WI38 (cell line): ENCODE results near the gene LMAN2.
A peak's percentile ranks its signal among the peaks of the same experiment; 100 is the strongest.

Source experiments
- H3K4me3 ChIP-seq: 2 replicates; pipeline ENCODE4 v1.5.1; 2011; ENCODE audit warnings: low read depth, mild to moderate bottlenecking, control low read depth, low read length
- TF ChIP-seq, protein P1 (sequence below): IDR thresholded peaks from 2 replicates; pipeline ENCODE4 v1.5.1; 2012; ENCODE audit warnings: low read depth, mild to moderate bottlenecking, control low read depth, low read length

The LMAN2 gene

DNA sequence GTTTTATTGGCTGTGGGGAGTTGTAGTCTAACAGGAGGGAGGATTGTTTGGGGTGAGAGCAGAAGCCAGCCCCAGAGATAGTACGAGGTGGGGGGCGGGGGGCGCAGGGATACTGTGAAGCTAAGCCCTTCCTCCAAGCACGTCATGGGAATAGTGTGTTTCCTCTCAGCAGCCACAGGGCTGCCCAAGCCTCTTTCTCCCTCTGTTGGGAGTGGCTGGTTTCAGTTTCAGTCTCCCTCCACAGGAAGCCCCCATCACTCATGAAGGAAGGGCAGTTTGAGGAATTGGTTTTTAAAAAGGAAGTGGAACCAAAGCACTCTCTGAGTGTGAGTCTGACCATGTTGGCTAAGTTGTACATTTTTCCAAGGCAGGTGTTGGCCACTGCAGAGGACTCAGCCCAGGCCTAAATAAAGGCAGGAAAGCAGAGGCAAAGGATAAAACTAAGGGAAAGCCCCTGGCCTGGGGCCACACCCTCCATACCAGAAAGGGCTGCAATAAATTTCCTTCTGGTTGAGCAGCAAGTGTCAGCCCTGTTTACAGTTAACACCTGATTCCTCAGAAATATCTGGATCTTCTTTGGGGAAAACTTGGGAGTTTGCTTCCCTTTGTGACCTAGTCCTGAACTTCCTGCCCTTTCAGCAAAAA is 51.1 kb downstream of the LMAN2 start:
- no peak overlapping the region for H3K4me3 ChIP-seq
- TF ChIP-seq, protein P1, sequence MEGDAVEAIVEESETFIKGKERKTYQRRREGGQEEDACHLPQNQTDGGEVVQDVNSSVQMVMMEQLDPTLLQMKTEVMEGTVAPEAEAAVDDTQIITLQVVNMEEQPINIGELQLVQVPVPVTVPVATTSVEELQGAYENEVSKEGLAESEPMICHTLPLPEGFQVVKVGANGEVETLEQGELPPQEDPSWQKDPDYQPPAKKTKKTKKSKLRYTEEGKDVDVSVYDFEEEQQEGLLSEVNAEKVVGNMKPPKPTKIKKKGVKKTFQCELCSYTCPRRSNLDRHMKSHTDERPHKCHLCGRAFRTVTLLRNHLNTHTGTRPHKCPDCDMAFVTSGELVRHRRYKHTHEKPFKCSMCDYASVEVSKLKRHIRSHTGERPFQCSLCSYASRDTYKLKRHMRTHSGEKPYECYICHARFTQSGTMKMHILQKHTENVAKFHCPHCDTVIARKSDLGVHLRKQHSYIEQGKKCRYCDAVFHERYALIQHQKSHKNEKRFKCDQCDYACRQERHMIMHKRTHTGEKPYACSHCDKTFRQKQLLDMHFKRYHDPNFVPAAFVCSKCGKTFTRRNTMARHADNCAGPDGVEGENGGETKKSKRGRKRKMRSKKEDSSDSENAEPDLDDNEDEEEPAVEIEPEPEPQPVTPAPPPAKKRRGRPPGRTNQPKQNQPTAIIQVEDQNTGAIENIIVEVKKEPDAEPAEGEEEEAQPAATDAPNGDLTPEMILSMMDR: peak; percentile 25; the same call in 1 of the 2 replicates

DNA sequence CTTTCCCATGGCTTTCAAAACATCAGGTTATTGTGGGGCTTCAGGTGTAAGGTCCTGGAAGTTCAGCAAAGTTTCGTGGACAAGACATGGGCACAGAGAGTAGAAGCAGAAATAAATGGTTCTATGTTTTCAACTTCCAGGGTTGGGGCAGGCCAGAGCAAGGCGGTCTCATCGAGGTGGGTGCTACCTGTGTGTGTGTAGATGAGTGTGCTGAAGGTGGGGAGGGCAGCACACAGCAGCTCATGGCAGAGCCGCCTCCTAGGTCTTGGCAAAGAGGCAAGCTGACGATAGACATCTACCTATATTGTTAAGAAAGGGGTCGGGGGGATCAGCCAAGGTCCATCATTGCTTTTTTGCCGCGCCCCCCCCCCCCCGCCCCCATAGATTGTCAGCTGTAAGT is 51.8 kb downstream of the LMAN2 start:
- TF ChIP-seq, protein P1: no peak

DNA sequence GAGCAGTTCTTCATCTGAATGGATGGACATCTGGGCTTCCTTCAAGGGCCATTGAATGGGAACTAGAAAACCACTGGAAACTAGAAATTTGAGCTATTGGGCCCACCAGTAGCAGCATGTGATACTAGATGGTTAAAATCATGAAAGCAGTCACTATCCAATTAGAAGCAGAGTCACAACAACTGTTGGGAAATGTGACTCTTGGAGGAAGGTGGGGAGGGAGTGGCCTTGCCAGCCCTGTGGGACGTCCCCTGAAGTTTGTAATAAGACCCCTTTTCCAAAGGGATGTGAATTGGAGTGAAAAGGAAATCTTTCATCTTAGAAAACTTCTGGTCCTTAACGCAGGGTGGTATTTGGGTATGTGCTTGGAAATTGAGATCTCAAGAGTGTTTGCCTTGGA is 53.5 kb downstream of the LMAN2 start:
- H3K4me3 ChIP-seq: no peak overlapping the region
- TF ChIP-seq, protein P1: no peak

More for the DNA sequence above, 51.8 kb downstream of the LMAN2 start:
- H3K4me3 ChIP-seq: no peak overlapping the region

DNA sequence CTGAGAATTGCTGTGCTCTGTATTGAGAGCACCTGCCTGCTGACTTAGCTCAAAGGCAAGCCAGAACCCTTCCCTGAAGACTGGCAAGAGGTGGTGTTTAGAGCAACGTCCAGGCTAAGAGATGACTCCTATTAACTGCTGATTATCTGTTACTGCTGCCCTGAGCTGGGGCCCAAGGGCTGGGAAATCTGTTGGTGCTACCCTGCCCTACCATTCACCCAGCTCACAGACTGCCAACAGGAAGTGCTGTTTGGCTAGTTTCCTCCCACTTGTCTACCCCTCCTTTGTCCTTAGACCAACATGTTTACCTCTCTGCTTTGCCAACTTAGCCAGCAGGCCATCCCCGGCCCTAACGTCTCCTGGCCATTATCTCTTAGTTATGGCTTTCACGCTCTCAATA is 54.9 kb downstream of the LMAN2 start:
- TF ChIP-seq, protein P1: no peak
- H3K4me3 ChIP-seq: no peak overlapping the region

DNA sequence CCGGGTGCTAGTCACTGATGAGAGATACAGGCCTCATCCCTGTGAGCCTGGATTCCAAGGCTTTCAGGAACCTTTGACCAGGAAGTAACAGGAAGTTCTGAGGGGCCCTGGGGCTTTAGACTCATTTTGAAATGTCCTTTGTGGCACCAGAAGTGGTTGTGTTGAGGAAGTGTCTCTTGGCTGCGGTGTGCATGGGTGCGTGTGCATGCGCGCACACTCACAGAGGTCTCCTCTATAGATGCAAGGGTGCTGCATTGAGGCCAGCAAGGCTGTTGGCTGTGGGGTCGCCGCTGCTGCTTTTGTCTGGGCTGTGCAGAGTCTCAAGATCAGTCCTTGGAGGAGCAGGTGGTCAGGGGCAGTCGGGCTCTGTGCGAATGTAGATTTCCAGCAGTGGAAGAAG is 55.5 kb downstream of the LMAN2 start:
- TF ChIP-seq, protein P1: no peak
- no peak overlapping the region for H3K4me3 ChIP-seq

DNA sequence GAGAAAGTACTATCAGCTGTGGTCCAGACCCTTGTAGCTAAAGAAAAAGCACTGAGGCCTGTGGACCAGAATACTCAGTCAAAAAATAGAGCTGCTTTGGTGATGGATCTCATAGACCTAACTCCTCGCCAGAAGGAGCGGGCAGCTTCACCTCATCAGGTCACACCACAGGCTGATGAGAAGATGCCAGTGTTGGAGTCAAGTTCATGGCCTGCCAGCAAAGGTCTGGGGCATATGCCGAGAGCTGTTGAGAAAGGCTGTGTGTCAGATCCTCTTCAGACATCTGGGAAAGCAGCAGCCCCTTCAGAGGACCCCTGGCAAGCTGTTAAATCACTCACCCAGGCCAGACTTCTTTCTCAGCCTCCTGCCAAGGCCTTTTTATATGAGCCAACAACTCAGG is 56.8 kb downstream of the LMAN2 start:
- TF ChIP-seq, protein P1: no peak
- H3K4me3 ChIP-seq: no peak overlapping the region

DNA sequence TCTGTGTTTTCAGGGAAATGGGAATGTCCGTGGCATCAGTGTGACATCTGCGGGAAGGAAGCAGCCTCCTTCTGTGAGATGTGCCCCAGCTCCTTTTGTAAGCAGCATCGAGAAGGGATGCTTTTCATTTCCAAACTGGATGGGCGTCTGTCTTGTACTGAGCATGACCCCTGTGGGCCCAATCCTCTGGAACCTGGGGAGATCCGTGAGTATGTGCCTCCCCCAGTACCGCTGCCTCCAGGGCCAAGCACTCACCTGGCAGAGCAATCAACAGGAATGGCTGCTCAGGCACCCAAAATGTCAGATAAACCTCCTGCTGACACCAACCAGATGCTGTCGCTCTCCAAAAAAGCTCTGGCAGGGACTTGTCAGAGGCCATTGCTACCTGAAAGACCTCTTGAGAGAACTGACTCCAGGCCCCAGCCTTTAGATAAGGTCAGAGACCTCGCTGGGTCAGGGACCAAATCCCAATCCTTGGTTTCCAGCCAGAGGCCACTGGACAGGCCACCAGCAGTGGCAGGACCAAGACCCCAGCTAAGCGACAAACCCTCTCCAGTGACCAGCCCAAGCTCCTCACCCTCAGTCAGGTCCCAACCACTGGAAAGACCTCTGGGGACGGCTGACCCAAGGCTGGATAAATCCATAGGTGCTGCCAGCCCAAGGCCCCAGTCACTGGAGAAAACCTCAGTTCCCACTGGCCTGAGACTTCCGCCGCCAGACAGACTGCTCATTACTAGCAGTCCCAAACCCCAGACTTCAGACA is 57.5 kb downstream of the LMAN2 start:
- no peak overlapping the region for H3K4me3 ChIP-seq
- TF ChIP-seq, protein P1: no peak
